Neutrophil (primary cell): Measurements from ENCODE around the gene OTOF.
"Not testable (repeated sequence)": the region's sequence is repeated elsewhere in the genome, so short reads cannot be mapped to it uniquely, and the experiment has no call there.

Experiments
- H3K27ac ChIP-seq: fragments of 200-600 bp; sonication (generic); 2 replicates; pipeline ENCODE4 v1.5.1; 2016; ENCODE audit warnings: mild to moderate bottlenecking, moderate library complexity
- H3K27me3 ChIP-seq: fragments of 200-600 bp; sonication (generic); 2 replicates; pipeline ENCODE4 v1.6.0; 2016; ENCODE audit warnings: mild to moderate bottlenecking
- H3K36me3 ChIP-seq: fragments of 200-600 bp; sonication (generic); 2 replicates; pipeline ENCODE4 v1.5.1; 2017
- H3K4me1 ChIP-seq, 2 experiments: fragments of 200-600 bp in 1 of 2; sonication (generic) in 1 of 2; 1 replicate in 1 of 2; 2 replicates in 1 of 2; pipeline versions ENCODE4 v1.5.1 to v1.6.1; 2013 to 2016; ENCODE audit warnings: low read depth in 1 of 2, low read length in 1 of 2, mild to moderate bottlenecking in 1 of 2, moderate library complexity in 1 of 2; ENCODE audit not compliant: control insufficient read depth in 1 of 2, insufficient read depth in 1 of 2
- H3K4me3 ChIP-seq, 2 experiments: fragments of 200-600 bp in 1 of 2; sonication (generic) in 1 of 2; 1 replicate in 1 of 2; 2 replicates in 1 of 2; pipeline ENCODE4 v1.5.1; 2013 to 2016; ENCODE audit warnings: low read depth in 1 of 2, low read length in 1 of 2, mild to moderate bottlenecking in 1 of 2, moderate library complexity in 1 of 2
- H3K9me3 ChIP-seq: fragments of 200-600 bp; sonication (generic); 2 replicates; pipeline ENCODE4 v1.5.1; 2016
- TF ChIP-seq, protein P1 (sequence below): fragments of 200-600 bp; sonication (generic); IDR thresholded peaks from 2 replicates; pipeline ENCODE4 v1.5.1; 2016; ENCODE audit warnings: antibody characterized with exemption

OTOF gene

DNA sequence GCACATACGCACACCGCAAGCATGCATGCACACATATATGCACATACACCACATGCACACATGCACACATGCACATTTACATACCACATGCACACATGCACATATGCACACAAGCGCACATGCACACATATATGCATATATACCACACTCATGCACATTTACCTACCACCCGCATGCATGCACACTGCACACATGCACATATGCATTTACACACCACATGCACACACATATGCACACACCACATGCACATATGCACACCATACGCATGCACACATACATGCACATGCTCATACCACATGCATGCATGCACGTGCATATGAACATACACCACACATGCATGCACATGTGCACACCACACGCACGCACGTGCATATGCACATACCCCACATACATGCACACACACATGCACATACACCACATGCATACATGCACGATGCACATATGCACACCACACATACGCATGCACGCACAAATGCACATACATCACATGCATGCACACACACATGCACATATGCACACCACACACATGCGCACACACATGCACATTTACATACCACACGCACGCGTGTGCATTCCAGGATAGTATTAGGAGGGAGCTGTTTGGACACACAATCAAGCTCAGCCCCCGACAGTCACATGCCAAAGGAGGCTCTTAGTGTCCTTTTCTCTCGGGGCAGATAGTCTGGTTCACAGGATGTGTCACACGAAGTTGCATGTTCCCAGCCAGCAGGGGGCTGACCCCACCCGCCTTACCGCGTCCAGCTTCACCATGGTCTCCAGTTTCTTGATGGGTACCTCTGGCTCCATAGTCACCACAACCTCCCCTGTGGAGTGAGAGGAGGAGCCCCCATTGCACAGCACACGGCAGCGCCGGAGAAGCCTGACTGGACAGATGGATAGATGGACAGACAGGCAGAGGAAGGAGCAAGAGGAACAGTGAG lies 5.9 kb downstream of the OTOF start:
- Histone ChIP-seq H3K27ac (no peak overlapping the region), H3K9me3 (no peaks in the 10 kb centered on the region), H3K4me1 (no peaks in the 10 kb centered on the region), H3K36me3 (no peaks in the 10 kb centered on the region), H3K4me3 (no peak overlapping the region), H3K27me3 (peaks cover 4% of the 10 kb centered on the region)
- TF ChIP-seq, protein P1, sequence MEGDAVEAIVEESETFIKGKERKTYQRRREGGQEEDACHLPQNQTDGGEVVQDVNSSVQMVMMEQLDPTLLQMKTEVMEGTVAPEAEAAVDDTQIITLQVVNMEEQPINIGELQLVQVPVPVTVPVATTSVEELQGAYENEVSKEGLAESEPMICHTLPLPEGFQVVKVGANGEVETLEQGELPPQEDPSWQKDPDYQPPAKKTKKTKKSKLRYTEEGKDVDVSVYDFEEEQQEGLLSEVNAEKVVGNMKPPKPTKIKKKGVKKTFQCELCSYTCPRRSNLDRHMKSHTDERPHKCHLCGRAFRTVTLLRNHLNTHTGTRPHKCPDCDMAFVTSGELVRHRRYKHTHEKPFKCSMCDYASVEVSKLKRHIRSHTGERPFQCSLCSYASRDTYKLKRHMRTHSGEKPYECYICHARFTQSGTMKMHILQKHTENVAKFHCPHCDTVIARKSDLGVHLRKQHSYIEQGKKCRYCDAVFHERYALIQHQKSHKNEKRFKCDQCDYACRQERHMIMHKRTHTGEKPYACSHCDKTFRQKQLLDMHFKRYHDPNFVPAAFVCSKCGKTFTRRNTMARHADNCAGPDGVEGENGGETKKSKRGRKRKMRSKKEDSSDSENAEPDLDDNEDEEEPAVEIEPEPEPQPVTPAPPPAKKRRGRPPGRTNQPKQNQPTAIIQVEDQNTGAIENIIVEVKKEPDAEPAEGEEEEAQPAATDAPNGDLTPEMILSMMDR, result no peak

DNA sequence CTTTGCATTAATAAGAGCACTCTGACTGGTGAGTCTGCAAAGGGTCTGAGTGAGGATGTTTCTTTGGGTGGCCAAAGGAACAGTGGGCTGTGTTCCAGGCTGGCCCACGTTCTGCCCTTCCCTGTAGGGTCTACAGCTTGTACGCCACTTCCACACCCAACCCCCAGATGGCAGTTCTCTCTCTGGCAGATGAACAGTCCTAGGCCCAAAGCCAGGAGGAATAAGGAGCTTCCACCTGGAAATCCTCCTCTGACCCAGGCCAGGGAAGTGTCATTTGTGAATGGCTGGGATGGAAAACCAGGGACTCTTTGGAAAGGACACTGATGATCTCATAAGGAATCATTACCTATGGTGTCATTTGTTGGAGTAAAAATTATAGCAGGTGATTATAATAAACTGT lies 6.6 kb downstream of the OTOF start:
- Histone ChIP-seq H3K36me3 (no peaks in the 10 kb centered on the region), H3K4me3 (no peak overlapping the region), H3K27me3 (no peaks in the 10 kb centered on the region), H3K27ac (no peak overlapping the region), H3K4me1 (no peaks in the 10 kb centered on the region), H3K9me3 (no peaks in the 10 kb centered on the region)
- TF ChIP-seq, protein P1, result no peak

DNA sequence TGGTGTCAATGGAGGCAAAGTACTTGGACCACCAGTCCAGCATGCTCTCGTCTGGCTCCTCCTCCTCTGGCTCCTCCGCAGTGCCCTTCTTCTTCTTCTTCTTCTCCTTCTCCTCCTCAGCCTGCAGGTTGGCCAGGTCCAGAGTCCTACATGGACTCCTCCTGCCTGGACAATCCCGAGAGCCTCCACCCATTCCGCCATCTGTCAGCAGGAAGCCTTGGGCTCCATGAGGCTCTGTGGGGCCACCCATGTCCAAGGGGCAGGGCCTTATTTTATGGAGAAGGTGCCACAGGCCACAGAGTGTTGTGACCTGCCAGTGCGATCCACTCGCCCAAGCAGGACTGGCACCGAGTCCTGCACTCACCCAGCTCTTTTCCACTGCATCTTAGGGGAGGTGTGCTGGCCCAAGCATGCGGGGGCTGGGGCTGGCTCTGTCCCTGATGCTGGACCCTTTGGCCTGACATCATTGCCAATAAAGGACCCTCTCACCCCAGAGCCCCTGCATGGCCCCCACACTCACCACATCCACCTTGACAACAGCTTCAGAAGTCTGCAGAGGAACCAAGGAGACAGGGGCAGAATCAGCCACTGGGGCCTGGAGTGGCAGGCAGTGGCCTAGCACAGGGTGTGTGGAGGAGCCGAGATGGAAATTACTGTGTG lies 7.2 kb downstream of the OTOF start:
- Histone ChIP-seq H3K27ac (no peak overlapping the region), H3K36me3 (no peaks in the 10 kb centered on the region), H3K4me3 (no peak overlapping the region), H3K27me3 (no peaks in the 10 kb centered on the region), H3K9me3 (no peaks in the 10 kb centered on the region), H3K4me1 (no peaks in the 10 kb centered on the region)
- TF ChIP-seq, protein P1, result no peak

GRCh38 chr2:26469955-26470354 lies 8.0 kb downstream of the OTOF start:
- Histone ChIP-seq H3K4me3 (no peak overlapping the region), H3K4me1 (no peaks in the 10 kb centered on the region), H3K27me3 (no peaks in the 10 kb centered on the region), H3K36me3 (no peaks in the 10 kb centered on the region), H3K9me3 (no peaks in the 10 kb centered on the region), H3K27ac (no peak overlapping the region)
- TF ChIP-seq, protein P1, result no peak

DNA sequence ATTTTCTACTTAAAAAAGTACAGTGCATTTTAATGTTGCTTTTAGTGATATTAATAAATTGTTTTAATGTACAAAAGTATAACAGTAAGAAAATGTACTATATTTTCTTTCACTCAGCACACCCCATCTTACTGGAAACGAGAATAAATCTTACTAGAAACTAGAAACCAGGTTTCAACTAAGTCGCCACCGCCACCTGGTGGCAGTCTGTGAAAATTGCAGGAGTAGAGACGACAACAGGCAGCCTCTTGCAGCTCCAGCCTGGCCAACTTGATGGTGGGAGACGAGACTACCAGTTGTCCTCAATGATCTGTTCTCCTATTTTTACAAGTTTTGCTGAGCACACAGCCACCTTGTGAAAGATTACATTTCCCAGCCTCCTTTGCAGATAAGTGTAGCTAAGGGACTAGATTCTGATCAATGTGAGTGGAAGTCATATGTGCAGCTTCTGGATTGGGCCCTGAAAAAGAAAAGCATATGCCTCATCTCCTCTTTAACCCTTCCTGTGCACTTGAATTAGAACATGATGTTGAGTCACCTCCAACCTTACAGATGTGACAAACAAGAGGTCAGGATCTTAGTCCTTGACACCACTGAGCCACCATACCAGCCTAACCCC lies 8.7 kb downstream of the OTOF start:
- Histone ChIP-seq H3K27me3 (no peaks in the 10 kb centered on the region), H3K9me3 (no peaks in the 10 kb centered on the region), H3K36me3 (no peaks in the 10 kb centered on the region)

GRCh38 chr2:26468544-26468943 lies 9.4 kb downstream of the OTOF start:
- not testable (repeated sequence) for H3K9me3 ChIP-seq, H3K36me3 ChIP-seq, H3K4me1 ChIP-seq, H3K27me3 ChIP-seq, H3K27ac ChIP-seq, H3K4me3 ChIP-seq

More for the DNA sequence above, 8.7 kb downstream of the OTOF start:
- Histone ChIP-seq H3K27ac (no peak overlapping the region), H3K4me1 (no peaks in the 10 kb centered on the region), H3K4me3 (no peak overlapping the region)
- TF ChIP-seq, protein P1, result peak; percentile 96
